Stimulated activated CD4-positive, alpha-beta T cell treated with anti-CD3 and anti-CD28 coated beads, Interleukin-1b, Interleukin-23, amount 100 ng/mL, for 48 hours (primary cell): ENCODE results near the gene DUSP1.

ENCODE experiments used
- DNase-seq: peaks from one replicate; pipeline ENCODE4 v3.0.0-alpha.2; 2020

DUSP1 gene

GRCh38 chr5:172719211-172719610 is 51.8 kb downstream of the DUSP1 start:
- no peak for DNase-seq

- no peak for DNase-seq
These were observed 52.4 kb downstream of the DUSP1 start for GRCh38 chr5:172718527-172719114.
